ENCODE data around the gene P2RX6. TPM values are rescaled to one million over a fixed set of nuclear protein-coding genes. Genes with fewer than 3 reads are reported as not detected.

P2RX6 gene
- total and polyA plus RNA-seq, 4 donors, result 0.05 to 0.59 (median 0.33) TPM

DNA sequence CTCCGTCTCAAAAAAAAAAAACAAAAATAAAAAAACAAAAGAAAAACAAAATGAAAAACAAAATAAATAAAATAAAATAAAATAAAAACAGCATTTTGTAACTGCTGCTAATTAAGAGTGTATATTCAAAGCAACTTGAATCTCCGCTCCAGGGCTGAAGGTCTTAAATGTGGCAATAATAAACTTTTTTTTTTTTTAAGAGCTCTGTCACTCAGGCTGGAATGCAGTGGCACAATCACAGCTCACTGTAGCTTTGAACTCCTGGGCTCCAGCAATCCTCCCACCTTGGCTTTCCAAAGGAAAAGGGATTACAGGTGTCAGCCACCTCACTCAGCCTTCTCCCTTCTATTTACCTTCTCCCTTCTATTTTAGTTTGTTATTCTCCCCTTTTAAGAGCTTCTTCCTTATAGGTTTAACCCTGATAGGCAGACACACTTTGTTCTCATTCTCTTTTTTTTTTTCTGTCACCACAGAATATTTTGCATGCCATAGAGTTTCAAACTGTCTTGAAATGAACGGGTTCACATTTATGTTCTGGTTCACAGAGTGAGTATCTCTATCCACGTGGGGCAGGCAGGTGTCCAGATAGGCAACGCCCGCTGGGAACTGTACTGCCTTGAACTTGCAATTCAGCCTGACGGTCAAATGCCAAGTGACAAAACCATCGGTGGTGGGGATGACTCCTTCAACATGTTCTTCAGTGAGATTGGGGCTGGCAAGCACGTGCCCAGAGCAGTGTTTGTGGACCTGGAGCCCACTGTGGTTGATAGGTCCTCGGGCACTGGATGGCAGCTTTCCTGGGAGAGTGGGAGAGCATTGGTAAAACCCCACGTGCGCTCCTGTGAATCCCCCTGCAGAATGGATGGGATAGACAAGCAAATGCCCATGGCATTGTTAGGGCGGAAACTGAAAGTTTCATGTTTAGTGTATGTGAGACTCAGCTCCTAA lies 50.2 kb downstream of the P2RX6 start:
- Histone ChIP-seq H3K36me3 (ENCODE audit: control insufficient read depth in 4 of 4, insufficient read depth in 3 of 4, low read depth in 1 of 4, low read length in 3 of 4) (no peaks in the 10 kb centered on the region), H3K27ac (ENCODE audit: low read depth in 1 of 2, low read length in 2 of 2) (no peak overlapping the region), H3K9ac (ENCODE audit: low read depth in 1 of 2, low read length in 2 of 2) (no peak overlapping the region), H3K9me3 (ENCODE audit: control insufficient read depth in 4 of 4, low read length in 3 of 4) (no peaks in the 10 kb centered on the region), H3K27me3 (ENCODE audit: control insufficient read depth in 4 of 4, insufficient read depth in 4 of 4, low read length in 3 of 4) (no peaks in the 10 kb centered on the region), H3K4me3 (ENCODE audit: low read depth in 1 of 3, low read length in 3 of 3) (no peak overlapping the region), H3K4me1 (ENCODE audit: control insufficient read depth in 4 of 4, insufficient read depth in 4 of 4, low read length in 3 of 4) (no peaks in the 10 kb centered on the region)
- no peak for DNase-seq (ENCODE audit: low spot score)
- 74% methylated on average over 13 of the region's 13 CpGs for WGBS
- no peak for TF ChIP-seq HNF4G (IDR thresholded peaks at IDR 0.05)
- TF ChIP-seq YY1 (IDR thresholded peaks at IDR 0.05), result no peak
- no peak for TF ChIP-seq FOXA2 (IDR thresholded peaks at IDR 0.05)
- TF ChIP-seq, protein P1, sequence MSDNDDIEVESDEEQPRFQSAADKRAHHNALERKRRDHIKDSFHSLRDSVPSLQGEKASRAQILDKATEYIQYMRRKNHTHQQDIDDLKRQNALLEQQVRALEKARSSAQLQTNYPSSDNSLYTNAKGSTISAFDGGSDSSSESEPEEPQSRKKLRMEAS (IDR thresholded peaks at IDR 0.05), result no peak
- no peak for TF ChIP-seq RXRA (IDR thresholded peaks at IDR 0.05)
- TF ChIP-seq SP1 (IDR thresholded peaks at IDR 0.05), result no peak
- no peak for TF ChIP-seq JUND (IDR thresholded peaks at IDR 0.05)
- no peak for TF ChIP-seq TAF1 (conservative IDR thresholded peaks at IDR 0.05)
- TF ChIP-seq, protein P2, sequence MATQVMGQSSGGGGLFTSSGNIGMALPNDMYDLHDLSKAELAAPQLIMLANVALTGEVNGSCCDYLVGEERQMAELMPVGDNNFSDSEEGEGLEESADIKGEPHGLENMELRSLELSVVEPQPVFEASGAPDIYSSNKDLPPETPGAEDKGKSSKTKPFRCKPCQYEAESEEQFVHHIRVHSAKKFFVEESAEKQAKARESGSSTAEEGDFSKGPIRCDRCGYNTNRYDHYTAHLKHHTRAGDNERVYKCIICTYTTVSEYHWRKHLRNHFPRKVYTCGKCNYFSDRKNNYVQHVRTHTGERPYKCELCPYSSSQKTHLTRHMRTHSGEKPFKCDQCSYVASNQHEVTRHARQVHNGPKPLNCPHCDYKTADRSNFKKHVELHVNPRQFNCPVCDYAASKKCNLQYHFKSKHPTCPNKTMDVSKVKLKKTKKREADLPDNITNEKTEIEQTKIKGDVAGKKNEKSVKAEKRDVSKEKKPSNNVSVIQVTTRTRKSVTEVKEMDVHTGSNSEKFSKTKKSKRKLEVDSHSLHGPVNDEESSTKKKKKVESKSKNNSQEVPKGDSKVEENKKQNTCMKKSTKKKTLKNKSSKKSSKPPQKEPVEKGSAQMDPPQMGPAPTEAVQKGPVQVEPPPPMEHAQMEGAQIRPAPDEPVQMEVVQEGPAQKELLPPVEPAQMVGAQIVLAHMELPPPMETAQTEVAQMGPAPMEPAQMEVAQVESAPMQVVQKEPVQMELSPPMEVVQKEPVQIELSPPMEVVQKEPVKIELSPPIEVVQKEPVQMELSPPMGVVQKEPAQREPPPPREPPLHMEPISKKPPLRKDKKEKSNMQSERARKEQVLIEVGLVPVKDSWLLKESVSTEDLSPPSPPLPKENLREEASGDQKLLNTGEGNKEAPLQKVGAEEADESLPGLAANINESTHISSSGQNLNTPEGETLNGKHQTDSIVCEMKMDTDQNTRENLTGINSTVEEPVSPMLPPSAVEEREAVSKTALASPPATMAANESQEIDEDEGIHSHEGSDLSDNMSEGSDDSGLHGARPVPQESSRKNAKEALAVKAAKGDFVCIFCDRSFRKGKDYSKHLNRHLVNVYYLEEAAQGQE (IDR thresholded peaks at IDR 0.05), result no peak
- TF ChIP-seq, protein P3, sequence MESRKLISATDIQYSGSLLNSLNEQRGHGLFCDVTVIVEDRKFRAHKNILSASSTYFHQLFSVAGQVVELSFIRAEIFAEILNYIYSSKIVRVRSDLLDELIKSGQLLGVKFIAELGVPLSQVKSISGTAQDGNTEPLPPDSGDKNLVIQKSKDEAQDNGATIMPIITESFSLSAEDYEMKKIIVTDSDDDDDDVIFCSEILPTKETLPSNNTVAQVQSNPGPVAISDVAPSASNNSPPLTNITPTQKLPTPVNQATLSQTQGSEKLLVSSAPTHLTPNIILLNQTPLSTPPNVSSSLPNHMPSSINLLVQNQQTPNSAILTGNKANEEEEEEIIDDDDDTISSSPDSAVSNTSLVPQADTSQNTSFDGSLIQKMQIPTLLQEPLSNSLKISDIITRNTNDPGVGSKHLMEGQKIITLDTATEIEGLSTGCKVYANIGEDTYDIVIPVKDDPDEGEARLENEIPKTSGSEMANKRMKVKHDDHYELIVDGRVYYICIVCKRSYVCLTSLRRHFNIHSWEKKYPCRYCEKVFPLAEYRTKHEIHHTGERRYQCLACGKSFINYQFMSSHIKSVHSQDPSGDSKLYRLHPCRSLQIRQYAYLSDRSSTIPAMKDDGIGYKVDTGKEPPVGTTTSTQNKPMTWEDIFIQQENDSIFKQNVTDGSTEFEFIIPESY (IDR thresholded peaks at IDR 0.05), result no peak

DNA sequence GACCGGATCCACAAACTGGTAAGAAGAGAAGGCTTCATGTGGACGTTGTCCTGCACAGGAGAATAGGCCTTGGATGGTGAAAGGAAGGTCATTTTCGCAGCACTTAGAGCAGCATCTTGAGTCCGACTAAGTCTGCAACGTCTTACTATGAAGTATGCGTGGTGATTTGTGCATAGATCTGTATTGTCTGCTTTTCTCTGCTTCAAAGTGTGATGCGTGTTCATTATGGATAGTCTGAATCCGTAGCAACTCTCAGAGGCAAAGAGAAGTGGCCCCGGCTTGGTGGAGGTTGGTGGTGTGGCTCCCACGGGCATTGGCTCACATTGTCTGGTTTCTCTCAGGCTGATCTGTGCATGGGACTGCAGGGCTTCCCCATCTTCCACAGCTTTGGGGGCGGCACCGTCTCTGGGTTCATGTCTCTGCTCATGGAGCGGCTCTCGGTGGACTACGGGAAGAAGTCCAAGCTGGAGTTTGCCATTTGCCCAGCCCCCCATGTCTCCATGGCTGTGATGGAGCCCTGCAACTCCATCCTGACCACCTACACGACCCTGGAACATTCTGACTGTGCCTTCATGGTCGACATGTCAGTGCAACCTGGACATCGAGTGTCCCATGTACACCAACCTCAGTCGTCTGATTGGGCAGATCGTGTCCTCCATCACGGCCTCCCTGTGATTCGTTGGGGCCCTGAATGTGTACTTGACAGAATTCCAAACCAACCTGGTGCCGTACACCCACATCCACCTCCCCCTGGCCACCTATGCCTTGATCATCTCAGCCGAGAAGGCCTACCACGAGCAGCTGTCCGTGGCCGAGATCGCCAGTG lies 52.3 kb downstream of the P2RX6 start:
- Histone ChIP-seq H3K27ac (ENCODE audit: low read depth in 1 of 2, low read length in 2 of 2) (no peak overlapping the region), H3K9me3 (ENCODE audit: control insufficient read depth in 4 of 4, low read length in 3 of 4) (no peaks in the 10 kb centered on the region), H3K27me3 (ENCODE audit: control insufficient read depth in 4 of 4, insufficient read depth in 4 of 4, low read length in 3 of 4) (no peaks in the 10 kb centered on the region), H3K9ac (ENCODE audit: low read depth in 1 of 2, low read length in 2 of 2) (no peak overlapping the region), H3K4me1 (ENCODE audit: control insufficient read depth in 4 of 4, insufficient read depth in 4 of 4, low read length in 3 of 4) (no peaks in the 10 kb centered on the region), H3K4me3 (ENCODE audit: low read depth in 1 of 3, low read length in 3 of 3) (no peak overlapping the region), H3K36me3 (ENCODE audit: control insufficient read depth in 4 of 4, insufficient read depth in 3 of 4, low read depth in 1 of 4, low read length in 3 of 4) (no peaks in the 10 kb centered on the region)
- WGBS, result 93% methylated on average over 28 of the region's 28 CpGs
- no peak for TF ChIP-seq FOXA2 (IDR thresholded peaks at IDR 0.05)
- TF ChIP-seq EGR1 (IDR thresholded peaks at IDR 0.05; ENCODE audit: low read depth in 2 of 2), result no peak
- no peak for TF ChIP-seq SP1 (IDR thresholded peaks at IDR 0.05)
- DNase-seq (ENCODE audit: low spot score), result no peak
